Ovary (tissue), 3 donors: ENCODE measurements around the gene EMID1.
"Not testable (repeated sequence)": the region's sequence is repeated elsewhere in the genome, so short reads cannot be mapped to it uniquely, and the experiment has no call there.

Experiments
- CTCF ChIP-seq, 3 donors: fragments of 450-650 bp in 2 of 3; fragments of 200-600 bp in 1 of 3; IDR thresholded peaks; one replicate each; pipeline versions ENCODE4 v1.5.1 to v1.8.0; 2016 to 2022; ENCODE audit warnings: antibody characterized with exemption in 3 of 3, mild to moderate bottlenecking in 1 of 3
- EP300 ChIP-seq: sonication (generic); formaldehyde crosslinking; IDR thresholded peaks from one replicate; pipeline ENCODE4 v1.6.1; 2017; ENCODE audit warnings: antibody characterized with exemption
- POLR2A ChIP-seq: fragments of 450-650 bp; IDR thresholded peaks from one replicate; pipeline ENCODE4 v1.6.1; 2017; ENCODE audit warnings: antibody characterized with exemption, mild to moderate bottlenecking, moderate library complexity
- donor health status: DM: no; HTN: no; CAD: no.

GRCh38 chr22:29219409-29219782 is 13.7 kb downstream of the EMID1 start:
- not testable (repeated sequence) for TF ChIP-seq CTCF (IDR thresholded peaks at IDR 0.05); POLR2A; EP300
